Memory B cell (primary cell): ENCODE data around the gene FH.
A peak's percentile ranks its signal among the peaks of the same experiment; 100 is the strongest.

Experiments used
- ATAC-seq: fragments of 150-1000 bp; cut with Tn5 transposase; 2 replicates; pipeline ENCODE4 v1.10.0; 2021; ENCODE audit warnings: low read depth, mild to moderate bottlenecking, moderate library complexity
- DNase-seq, 2 donors: peaks; one replicate each; pipeline ENCODE4 v3.0.0; 2022; ENCODE audit warnings: low spot score in 2 of 2
- H3K27ac Mint-ChIP-seq: one replicate; pipeline ENCODE4 v1.8.0; 2022; ENCODE audit warnings: mild to moderate bottlenecking, moderate library complexity, mixed read lengths
- H3K27me3 Mint-ChIP-seq: one replicate; pipeline ENCODE4 v1.8.0; 2022; ENCODE audit warnings: mixed read lengths
- H3K36me3 Mint-ChIP-seq: one replicate; pipeline ENCODE4 v1.8.0; 2022; ENCODE audit warnings: mild to moderate bottlenecking, mixed read lengths
- H3K4me1 Mint-ChIP-seq: one replicate; pipeline ENCODE4 v1.8.0; 2022; ENCODE audit warnings: mixed read lengths
- H3K4me3 Mint-ChIP-seq: one replicate; pipeline ENCODE4 v1.8.0; 2022; ENCODE audit warnings: mild to moderate bottlenecking, moderate library complexity, mixed read lengths
- H3K9me3 Mint-ChIP-seq: one replicate; pipeline ENCODE4 v1.8.0; 2022; ENCODE audit warnings: mixed read lengths

FH gene

DNA sequence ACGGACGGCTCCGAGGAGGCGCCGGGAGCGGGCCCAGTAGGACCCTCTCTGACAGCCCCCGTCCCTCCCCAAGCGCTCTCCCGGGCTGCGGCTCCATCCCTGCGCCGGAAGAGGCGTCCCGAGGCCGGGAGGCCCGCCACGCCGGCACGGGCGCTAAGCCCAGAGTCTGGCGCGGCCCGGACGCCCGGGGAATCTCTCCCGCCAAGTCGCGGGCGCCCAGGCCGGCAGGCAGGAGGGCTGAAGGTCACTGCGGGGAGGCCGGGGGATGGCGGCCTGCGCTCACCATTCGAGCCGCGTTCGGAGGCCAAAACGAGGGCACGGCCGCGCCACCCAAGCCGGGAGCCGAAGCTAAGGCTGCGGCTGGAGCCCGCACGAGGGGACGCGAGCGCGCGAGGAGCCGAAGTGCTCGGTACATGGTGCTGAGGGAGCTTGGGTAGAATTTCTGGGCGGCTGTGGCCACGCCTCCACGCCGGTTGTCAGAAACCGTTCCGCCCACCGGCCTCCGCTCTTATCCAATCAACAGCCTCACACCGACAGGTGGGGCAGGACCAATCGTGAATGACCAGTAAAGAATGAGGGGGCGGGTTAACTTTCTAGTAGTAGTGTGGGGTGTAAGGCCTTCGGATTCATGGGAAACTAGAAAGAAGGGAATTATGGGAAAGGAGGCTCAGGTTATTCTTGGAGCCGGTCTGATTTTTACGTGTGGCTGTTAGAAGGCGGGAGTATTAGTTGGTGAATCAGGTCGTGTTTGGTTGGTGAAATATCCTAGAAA, at the start of gene FH:
Gene FH, minus strand, starts transcription at position 448 of the 772 bp plus-strand sequence. Its CDS starts 33 bp downstream, at position 415.
- peak; percentile 87 to 90 for DNase-seq
- Mint-ChIP-seq H3K27me3 (no peaks in the 10 kb centered on the region), H3K27ac (peak within 1 kb of the TSS; percentile 75), H3K4me3 (peak within 1 kb of the TSS; percentile 85), H3K4me1 (peaks cover 4% of the 10 kb centered on the region), H3K36me3 (peaks cover 5% of the 10 kb centered on the region), H3K9me3 (no peaks in the 10 kb centered on the region)
- peak; percentile 95 for ATAC-seq

GRCh38 chr1:241560849-241561187, 41.3 kb upstream of the FH start:
- no peaks in the 10 kb centered on the region for H3K9me3 Mint-ChIP-seq
- ATAC-seq (no peak), DNase-seq (no peak)
- H3K27me3 Mint-ChIP-seq: no peaks in the 10 kb centered on the region
- peaks cover 15% of the 10 kb centered on the region for H3K4me1 Mint-ChIP-seq
- H3K36me3 Mint-ChIP-seq: peaks cover 39% of the 10 kb centered on the region
- no peak overlapping the region for H3K4me3 Mint-ChIP-seq
- peak overlapping the region; percentile 28 for H3K27ac Mint-ChIP-seq

GRCh38 chr1:241560146-241560848, 40.7 kb upstream of the FH start:
- Mint-ChIP-seq H3K27ac (no peak overlapping the region), H3K4me3 (no peak overlapping the region), H3K36me3 (peaks cover 42% of the 10 kb centered on the region), H3K27me3 (no peaks in the 10 kb centered on the region), H3K9me3 (no peaks in the 10 kb centered on the region), H3K4me1 (peaks cover 15% of the 10 kb centered on the region)
- ATAC-seq (no peak), DNase-seq (no peak)

- DNase-seq (no peak), ATAC-seq (no peak)
- Mint-ChIP-seq H3K27ac (peak overlapping the region; percentile 4), H3K4me1 (peaks cover 18% of the 10 kb centered on the region), H3K9me3 (peaks cover 1% of the 10 kb centered on the region), H3K36me3 (peaks cover 41% of the 10 kb centered on the region), H3K4me3 (no peak overlapping the region), H3K27me3 (no peaks in the 10 kb centered on the region)
Measured at GRCh38 chr1:241557551-241558193, 38.1 kb upstream of the FH start.

GRCh38 chr1:241557031-241557430, 37.5 kb upstream of the FH start:
- Mint-ChIP-seq H3K27ac (peak overlapping the region; percentile 4), H3K4me3 (no peak overlapping the region), H3K27me3 (no peaks in the 10 kb centered on the region), H3K4me1 (peaks cover 18% of the 10 kb centered on the region), H3K36me3 (peaks cover 36% of the 10 kb centered on the region), H3K9me3 (peaks cover 2% of the 10 kb centered on the region)
- DNase-seq (no peak), ATAC-seq (no peak)

- Mint-ChIP-seq H3K27me3 (no peaks in the 10 kb centered on the region), H3K4me1 (peaks cover 32% of the 10 kb centered on the region), H3K4me3 (no peak overlapping the region), H3K36me3 (peaks cover 24% of the 10 kb centered on the region), H3K9me3 (peaks cover 2% of the 10 kb centered on the region), H3K27ac (no peak overlapping the region)
- DNase-seq (no peak), ATAC-seq (no peak)
Measured at GRCh38 chr1:241555526-241555925, 36.0 kb upstream of the FH start.

- Mint-ChIP-seq H3K9me3 (peaks cover 2% of the 10 kb centered on the region), H3K4me1 (peaks cover 35% of the 10 kb centered on the region), H3K27ac (peak overlapping the region; percentile 69), H3K36me3 (peaks cover 22% of the 10 kb centered on the region), H3K4me3 (no peak overlapping the region), H3K27me3 (no peaks in the 10 kb centered on the region)
- DNase-seq: no peak
- ATAC-seq: no peak
Measured at GRCh38 chr1:241553886-241554592, 34.5 kb upstream of the FH start.

DNA sequence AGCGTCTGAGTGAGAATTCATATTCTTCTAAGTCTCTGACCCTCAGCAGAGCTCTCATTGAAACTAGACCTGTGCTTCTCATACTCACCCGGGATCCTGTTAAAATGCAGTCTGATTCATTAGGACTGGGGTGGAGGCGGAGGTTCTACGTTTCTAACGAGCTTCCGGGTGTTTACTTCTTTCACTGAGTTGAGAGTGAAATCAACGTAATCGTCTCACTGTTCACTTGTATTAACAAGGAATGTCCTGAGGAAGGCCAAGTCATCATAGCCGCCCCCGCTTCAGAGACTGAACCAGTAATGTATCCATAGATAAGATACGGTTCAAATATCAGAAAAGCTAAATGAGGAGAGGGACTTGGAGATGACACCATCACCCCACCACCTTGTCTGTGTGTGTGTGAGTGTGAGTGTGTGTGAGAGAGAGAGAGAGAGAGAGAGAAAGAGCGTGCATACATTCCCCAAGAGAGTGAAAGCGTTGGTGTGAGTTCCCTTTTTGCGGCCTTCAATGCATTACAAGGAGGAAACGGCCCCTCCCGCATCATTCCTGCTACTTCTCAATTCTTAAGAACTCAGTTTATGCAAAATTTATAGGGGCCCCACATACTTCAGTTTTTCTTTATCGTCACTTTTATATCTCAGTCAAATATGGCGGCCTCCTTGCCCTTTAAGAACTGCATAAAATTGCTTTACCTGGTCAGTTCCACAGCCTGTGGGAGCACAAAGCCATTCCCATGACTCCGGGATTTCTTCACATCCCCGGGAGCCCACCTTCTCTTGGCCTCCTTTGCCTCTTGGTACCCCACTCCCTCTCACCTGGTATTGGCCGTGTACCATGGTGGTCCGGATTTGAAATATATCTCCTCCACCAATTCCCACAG, 32.4 kb upstream of the FH start:
- H3K4me1 Mint-ChIP-seq: peaks cover 34% of the 10 kb centered on the region
- peak; percentile 92 for ATAC-seq
- DNase-seq: peak; percentile 54 to 79

GRCh38 chr1:241550318-241550717, 30.8 kb upstream of the FH start:
- H3K36me3 Mint-ChIP-seq: peaks cover 20% of the 10 kb centered on the region
- no peak overlapping the region for H3K4me3 Mint-ChIP-seq
- peaks cover 4% of the 10 kb centered on the region for H3K9me3 Mint-ChIP-seq
- ATAC-seq (no peak), DNase-seq (no peak)
- H3K27me3 Mint-ChIP-seq: no peaks in the 10 kb centered on the region
- H3K4me1 Mint-ChIP-seq: peaks cover 41% of the 10 kb centered on the region
- H3K27ac Mint-ChIP-seq: peak overlapping the region; percentile 100

More for the DNA sequence above, 32.4 kb upstream of the FH start:
- Mint-ChIP-seq H3K9me3 (peaks cover 2% of the 10 kb centered on the region), H3K27ac (peak overlapping the region; percentile 100), H3K36me3 (peaks cover 19% of the 10 kb centered on the region), H3K4me3 (peak overlapping the region; percentile 86), H3K27me3 (no peaks in the 10 kb centered on the region)

DNA sequence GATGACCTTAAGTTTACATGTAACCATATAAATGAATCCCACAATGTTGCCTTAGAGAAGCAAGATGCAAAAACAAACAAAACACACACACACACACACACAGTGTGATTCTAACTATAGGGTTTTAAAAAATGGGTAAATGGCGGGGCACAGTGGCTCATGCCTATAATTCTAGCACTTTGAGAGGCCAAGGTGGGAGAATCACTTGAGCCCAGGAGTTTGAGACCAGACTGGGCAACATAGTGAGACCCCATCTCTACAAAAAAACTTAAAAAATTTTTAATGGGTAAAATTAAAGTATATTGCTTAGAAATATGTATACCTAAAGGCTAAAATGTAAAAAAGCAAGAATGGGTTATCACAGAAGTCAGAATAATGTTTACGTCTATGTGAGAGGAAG, 28.5 kb upstream of the FH start:
- peaks cover 21% of the 10 kb centered on the region for H3K36me3 Mint-ChIP-seq
- H3K4me3 Mint-ChIP-seq: no peak overlapping the region
- DNase-seq: no peak
- peaks cover 44% of the 10 kb centered on the region for H3K4me1 Mint-ChIP-seq
- peak overlapping the region; percentile 22 for H3K27ac Mint-ChIP-seq
- H3K9me3 Mint-ChIP-seq: peaks cover 4% of the 10 kb centered on the region
- H3K27me3 Mint-ChIP-seq: no peaks in the 10 kb centered on the region
- no peak for ATAC-seq

- Mint-ChIP-seq H3K27ac (peak overlapping the region; percentile 88), H3K27me3 (no peaks in the 10 kb centered on the region), H3K9me3 (peaks cover 4% of the 10 kb centered on the region), H3K4me1 (peaks cover 49% of the 10 kb centered on the region), H3K36me3 (peaks cover 33% of the 10 kb centered on the region), H3K4me3 (peak overlapping the region; percentile 19)
- DNase-seq (no peak), ATAC-seq (peak; percentile 95)
Measured at GRCh38 chr1:241542199-241542907, 22.8 kb upstream of the FH start.

GRCh38 chr1:241536969-241537368, 17.4 kb upstream of the FH start:
- H3K27ac Mint-ChIP-seq: no peak overlapping the region
- H3K9me3 Mint-ChIP-seq: peaks cover 3% of the 10 kb centered on the region
- no peak for DNase-seq
- peaks cover 31% of the 10 kb centered on the region for H3K36me3 Mint-ChIP-seq
- no peak for ATAC-seq
- no peaks in the 10 kb centered on the region for H3K27me3 Mint-ChIP-seq
- H3K4me3 Mint-ChIP-seq: no peak overlapping the region
- H3K4me1 Mint-ChIP-seq: peaks cover 50% of the 10 kb centered on the region
